Gastrocnemius medialis (tissue), 4 donors: ENCODE measurements around the gene CLDN19. TPM values are rescaled to one million over a fixed set of nuclear protein-coding genes. Genes with fewer than 3 reads are reported as not detected.

Experiments used
- ATAC-seq, 2 donors: fragments of 150-250 bp; one replicate each; pipeline ENCODE4 v1.9.1; 2016
- DNase-seq, 2 donors: peaks; one replicate each; pipeline ENCODE4 v3.0.0-alpha.2; 2019
- H3K27ac ChIP-seq, 4 donors: fragments of 200-600 bp; sonication (generic); 1 replicate in 1 of 4; 2 replicates in 3 of 4; pipeline ENCODE4 v1.5.1; 2016 to 2018; ENCODE audit warnings: mild to moderate bottlenecking in 2 of 4, moderate library complexity in 1 of 4
- H3K27me3 ChIP-seq, 3 donors: fragments of 200-600 bp; sonication (generic) in 2 of 3; 1 replicate in 1 of 3; 2 replicates in 2 of 3; pipeline versions ENCODE4 v1.5.1 to v1.6.0; 2016 to 2019; ENCODE audit warnings: mild to moderate bottlenecking in 1 of 3, moderate library complexity in 1 of 3
- H3K36me3 ChIP-seq, 2 donors: fragments of 200-600 bp; sonication (generic) in 1 of 2; one replicate each; pipeline ENCODE4 v1.5.1; 2017 to 2018
- H3K4me1 ChIP-seq, 2 donors: fragments of 200-600 bp; sonication (generic) in 1 of 2; one replicate each; pipeline ENCODE4 v1.5.1; 2016 to 2017; ENCODE audit warnings: mild to moderate bottlenecking in 2 of 2
- H3K4me3 ChIP-seq, 4 donors: fragments of 200-600 bp; sonication (generic) in 3 of 4; 1 replicate in 1 of 4; 2 replicates in 3 of 4; pipeline ENCODE4 v1.5.1; 2016 to 2019; ENCODE audit warnings: mild to moderate bottlenecking in 2 of 4
- H3K9me3 ChIP-seq, 3 donors: fragments of 200-600 bp; sonication (generic) in 2 of 3; 1 replicate in 1 of 3; 2 replicates in 2 of 3; pipeline ENCODE4 v1.5.1; 2016 to 2019
- POLR2A ChIP-seq, 2 donors: fragments of 450-650 bp; IDR thresholded peaks; one replicate each; pipeline ENCODE4 v1.6.1; 2017; ENCODE audit warnings: antibody characterized with exemption in 2 of 2, mild to moderate bottlenecking in 2 of 2, moderate library complexity in 2 of 2
- in situ Hi-C, 4 donors: fragments of 200-750 bp; cut with MboI; loops; one replicate each; pipeline versions ENCODE4 v1.15.0 to v1.8.0; 2017; ENCODE audit warnings: low sequenced_read_pairs in 4 of 4
- intact Hi-C: fragments of 100-400 bp; cut with DNase I; formaldehyde crosslinking; loops from one replicate; pipeline ENCODE4 v1.15.1; 2023; ENCODE audit warnings: low total_unique reads
- total RNA-seq, 4 donors: library from RNA; depleted of rRNA; stranded (reverse); fragments of >200 nt; gene quantifications; one replicate each; pipeline versions ENCODE4 v1.1.0 to v1.2.3, GENCODE V29; 2016
- TF ChIP-seq, protein P1 (sequence below), 5 experiments: fragments of 450-650 bp in 3 of 5; fragments of 200-600 bp in 2 of 5; sonication (generic) in 2 of 5; IDR thresholded peaks in 4 of 5; conservative IDR thresholded peaks in 1 of 5; 1 replicate in 4 of 5; 2 replicates in 1 of 5; pipeline ENCODE4 v1.5.1; 2016 to 2019; ENCODE audit warnings: antibody characterized with exemption in 5 of 5, mild to moderate bottlenecking in 3 of 5, moderate library complexity in 3 of 5

The CLDN19 gene
- total RNA-seq, 4 donors from 2014 or later: 0.20 to 0.59 TPM; not detected in 2

DNA sequence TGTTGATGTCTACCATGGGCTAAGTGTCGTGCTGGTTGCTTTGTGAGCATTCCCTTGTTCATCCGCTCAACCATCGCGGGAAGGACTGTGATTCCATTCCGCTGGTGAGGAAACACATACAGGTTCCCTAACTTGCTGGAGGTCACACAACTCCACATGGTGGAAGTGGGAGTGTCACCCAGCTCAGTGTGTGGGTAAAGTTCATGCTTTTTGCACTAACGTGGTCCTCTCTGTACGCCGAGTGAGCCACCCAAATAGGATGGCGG, 4.0 kb upstream of the CLDN19 start:
- no peaks in the 10 kb centered on the region for H3K9me3 ChIP-seq
- no peak overlapping the region for H3K27ac ChIP-seq
- H3K4me3 ChIP-seq: no peak overlapping the region
- H3K36me3 ChIP-seq: peaks cover 0 to 32% of the 10 kb centered on the region in 2 donors
- intact Hi-C loops: loop anchor here (10.0 kb wide), 1 partner anchor 599 kb away; no protein-coding TSS in a partner anchor
- no peaks in the 10 kb centered on the region for H3K27me3 ChIP-seq
- ATAC-seq: no peak
- no peaks in the 10 kb centered on the region for H3K4me1 ChIP-seq
- TF ChIP-seq POLR2A (IDR thresholded peaks at IDR 0.05): no peak
- TF ChIP-seq, protein P1, sequence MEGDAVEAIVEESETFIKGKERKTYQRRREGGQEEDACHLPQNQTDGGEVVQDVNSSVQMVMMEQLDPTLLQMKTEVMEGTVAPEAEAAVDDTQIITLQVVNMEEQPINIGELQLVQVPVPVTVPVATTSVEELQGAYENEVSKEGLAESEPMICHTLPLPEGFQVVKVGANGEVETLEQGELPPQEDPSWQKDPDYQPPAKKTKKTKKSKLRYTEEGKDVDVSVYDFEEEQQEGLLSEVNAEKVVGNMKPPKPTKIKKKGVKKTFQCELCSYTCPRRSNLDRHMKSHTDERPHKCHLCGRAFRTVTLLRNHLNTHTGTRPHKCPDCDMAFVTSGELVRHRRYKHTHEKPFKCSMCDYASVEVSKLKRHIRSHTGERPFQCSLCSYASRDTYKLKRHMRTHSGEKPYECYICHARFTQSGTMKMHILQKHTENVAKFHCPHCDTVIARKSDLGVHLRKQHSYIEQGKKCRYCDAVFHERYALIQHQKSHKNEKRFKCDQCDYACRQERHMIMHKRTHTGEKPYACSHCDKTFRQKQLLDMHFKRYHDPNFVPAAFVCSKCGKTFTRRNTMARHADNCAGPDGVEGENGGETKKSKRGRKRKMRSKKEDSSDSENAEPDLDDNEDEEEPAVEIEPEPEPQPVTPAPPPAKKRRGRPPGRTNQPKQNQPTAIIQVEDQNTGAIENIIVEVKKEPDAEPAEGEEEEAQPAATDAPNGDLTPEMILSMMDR (IDR thresholded peaks at IDR 0.05 in 4 of 5, conservative IDR thresholded peaks at IDR 0.05 in 1 of 5): no peak
- DNase-seq: no peak
- in situ Hi-C loops: loop anchor here in 3 of 4 donors (10.0 to 25.0 kb wide), 4 partner anchors 159 to 607 kb away; no protein-coding TSS in a partner anchor

- DNase-seq: no peak
These were observed 3.5 kb upstream of the CLDN19 start for GRCh38 chr1:42743317-42744147.

GRCh38 chr1:42742617-42743316, 2.7 kb upstream of the CLDN19 start:
- in situ Hi-C loops (loop anchor here in 3 of 4 donors (10.0 to 25.0 kb wide), 4 partner anchors 158 to 605 kb away; no protein-coding TSS in a partner anchor), intact Hi-C loops (loop anchor here (10.0 kb wide), 1 partner anchor 598 kb away; no protein-coding TSS in a partner anchor)
- no peaks in the 10 kb centered on the region for H3K4me1 ChIP-seq
- no peaks in the 10 kb centered on the region for H3K9me3 ChIP-seq
- no peaks in the 10 kb centered on the region for H3K27me3 ChIP-seq
- DNase-seq (no peak), ATAC-seq (no peak)
- TF ChIP-seq, protein P1 (IDR thresholded peaks at IDR 0.05 in 4 of 5, conservative IDR thresholded peaks at IDR 0.05 in 1 of 5): no peak
- no peak for TF ChIP-seq POLR2A (IDR thresholded peaks at IDR 0.05)
- H3K36me3 ChIP-seq: peaks cover 0 to 20% of the 10 kb centered on the region in 2 donors
- H3K4me3 ChIP-seq: no peak overlapping the region
- H3K27ac ChIP-seq: no peak overlapping the region

More at GRCh38 chr1:42743317-42744147, 3.5 kb upstream of the CLDN19 start:
- Histone ChIP-seq H3K27ac (no peak overlapping the region), H3K36me3 (peaks cover 0 to 28% of the 10 kb centered on the region in 2 donors), H3K4me3 (no peak overlapping the region), H3K4me1 (no peaks in the 10 kb centered on the region), H3K9me3 (no peaks in the 10 kb centered on the region), H3K27me3 (no peaks in the 10 kb centered on the region)
- ATAC-seq: no peak
- intact Hi-C loops (loop anchor here (10.0 kb wide), 1 partner anchor 599 kb away; no protein-coding TSS in a partner anchor), in situ Hi-C loops (loop anchor here in 3 of 4 donors (10.0 to 25.0 kb wide), 4 partner anchors 159 to 606 kb away; no protein-coding TSS in a partner anchor)
- no peak for TF ChIP-seq POLR2A (IDR thresholded peaks at IDR 0.05)
- TF ChIP-seq, protein P1 (IDR thresholded peaks at IDR 0.05 in 4 of 5, conservative IDR thresholded peaks at IDR 0.05 in 1 of 5): no peak

DNA sequence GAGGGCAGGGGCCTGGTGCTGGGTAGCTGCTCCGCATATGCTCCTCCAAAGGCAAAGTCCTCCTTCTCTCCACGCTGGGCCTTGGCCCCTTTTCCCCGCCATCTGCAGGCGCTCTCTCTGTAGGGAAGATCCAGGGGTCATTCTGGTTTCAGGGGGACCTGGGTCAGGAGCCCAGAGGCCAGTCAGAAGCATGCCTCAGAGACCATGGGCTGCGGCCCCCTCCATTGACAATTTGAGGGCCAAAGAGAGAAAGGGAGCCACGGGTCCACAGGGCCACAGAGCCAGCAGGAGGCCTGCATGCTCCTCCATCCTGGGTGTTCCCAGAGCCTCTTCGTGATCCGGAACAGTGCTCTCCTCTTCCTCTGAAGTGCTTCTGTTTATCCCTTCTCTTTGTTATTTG, 2.1 kb upstream of the CLDN19 start:
- peaks cover 0 to 14% of the 10 kb centered on the region in 2 donors for H3K36me3 ChIP-seq
- no peak for ATAC-seq
- TF ChIP-seq, protein P1 (IDR thresholded peaks at IDR 0.05 in 4 of 5, conservative IDR thresholded peaks at IDR 0.05 in 1 of 5): no peak
- TF ChIP-seq POLR2A (IDR thresholded peaks at IDR 0.05): no peak
- no peaks in the 10 kb centered on the region for H3K27me3 ChIP-seq
- in situ Hi-C loops (loop anchor here in 3 of 4 donors (10.0 to 25.0 kb wide), 4 partner anchors 157 to 605 kb away; no protein-coding TSS in a partner anchor), intact Hi-C loops (loop anchor here (10.0 kb wide), 1 partner anchor 597 kb away; no protein-coding TSS in a partner anchor)
- H3K4me1 ChIP-seq: no peaks in the 10 kb centered on the region
- H3K27ac ChIP-seq: no peak overlapping the region
- H3K4me3 ChIP-seq: no peak overlapping the region
- DNase-seq: no peak
- no peaks in the 10 kb centered on the region for H3K9me3 ChIP-seq
